ENCODE measurements around the gene RBMS3. TPM values are rescaled to one million over a fixed set of nuclear protein-coding genes. Genes with fewer than 3 reads are reported as not detected.

RBMS3 gene
- total RNA-seq, 1 donor from 2014 or later: 65.1 TPM

- no peak for DNase-seq
- no peak overlapping the region for H3K4me3 Mint-ChIP-seq (ENCODE audit: unreplicated experiment)
- no peaks in the 10 kb centered on the region for H3K36me3 Mint-ChIP-seq (ENCODE audit: unreplicated experiment)
- H3K27me3 Mint-ChIP-seq (ENCODE audit: unreplicated experiment): peaks cover 3% of the 10 kb centered on the region
- no peak for TF ChIP-seq CTCF (IDR thresholded peaks at IDR 0.05; ENCODE audit: partially characterized antibody, unreplicated experiment)
- no peaks in the 10 kb centered on the region for H3K9me3 Mint-ChIP-seq (ENCODE audit: unreplicated experiment)
- peaks cover 31% of the 10 kb centered on the region for H3K4me1 Mint-ChIP-seq (ENCODE audit: low read depth, unreplicated experiment)
- H3K27ac Mint-ChIP-seq (ENCODE audit: unreplicated experiment): no peak overlapping the region
Observed at GRCh38 chr3:29426302-29427226, 145.7 kb downstream of the RBMS3 start.

GRCh38 chr3:29427266-29428103 lies 146.6 kb downstream of the RBMS3 start:
- Mint-ChIP-seq H3K4me3 (ENCODE audit: unreplicated experiment) (no peak overlapping the region), H3K9me3 (ENCODE audit: unreplicated experiment) (no peaks in the 10 kb centered on the region), H3K27ac (ENCODE audit: unreplicated experiment) (no peak overlapping the region), H3K4me1 (ENCODE audit: low read depth, unreplicated experiment) (peaks cover 31% of the 10 kb centered on the region), H3K27me3 (ENCODE audit: unreplicated experiment) (peaks cover 3% of the 10 kb centered on the region), H3K36me3 (ENCODE audit: unreplicated experiment) (no peaks in the 10 kb centered on the region)
- TF ChIP-seq CTCF (IDR thresholded peaks at IDR 0.05; ENCODE audit: partially characterized antibody, unreplicated experiment): no peak
- no peak for DNase-seq

- no peak for TF ChIP-seq CTCF (IDR thresholded peaks at IDR 0.05; ENCODE audit: partially characterized antibody, unreplicated experiment)
- Mint-ChIP-seq H3K4me1 (ENCODE audit: low read depth, unreplicated experiment) (peaks cover 31% of the 10 kb centered on the region), H3K36me3 (ENCODE audit: unreplicated experiment) (no peaks in the 10 kb centered on the region), H3K9me3 (ENCODE audit: unreplicated experiment) (no peaks in the 10 kb centered on the region), H3K27me3 (ENCODE audit: unreplicated experiment) (peaks cover 2% of the 10 kb centered on the region), H3K4me3 (ENCODE audit: unreplicated experiment) (no peak overlapping the region), H3K27ac (ENCODE audit: unreplicated experiment) (no peak overlapping the region)
- no peak for DNase-seq
Observed at GRCh38 chr3:29429055-29429679, 148.3 kb downstream of the RBMS3 start.

GRCh38 chr3:29430558-29430971 lies 149.7 kb downstream of the RBMS3 start:
- no peaks in the 10 kb centered on the region for H3K27me3 Mint-ChIP-seq (ENCODE audit: unreplicated experiment)
- H3K9me3 Mint-ChIP-seq (ENCODE audit: unreplicated experiment): no peaks in the 10 kb centered on the region
- DNase-seq: no peak
- no peaks in the 10 kb centered on the region for H3K36me3 Mint-ChIP-seq (ENCODE audit: unreplicated experiment)
- TF ChIP-seq CTCF (IDR thresholded peaks at IDR 0.05; ENCODE audit: partially characterized antibody, unreplicated experiment): no peak
- H3K4me3 Mint-ChIP-seq (ENCODE audit: unreplicated experiment): peak overlapping the region; percentile 44
- peaks cover 31% of the 10 kb centered on the region for H3K4me1 Mint-ChIP-seq (ENCODE audit: low read depth, unreplicated experiment)
- H3K27ac Mint-ChIP-seq (ENCODE audit: unreplicated experiment): peak overlapping the region; percentile 57
